Ovary (tissue), 10 donors: ENCODE results near the gene EEF1A2. TPM values are rescaled to one million over a fixed set of nuclear protein-coding genes. Genes with fewer than 3 reads are reported as not detected.

Experiments
- DNase-seq, 5 donors: peaks; one replicate each; pipeline ENCODE4 v3.0.0-alpha.2; 2019 to 2020
- H3K27ac ChIP-seq, 2 donors: fragments of 200-600 bp; one replicate each; pipeline versions ENCODE4 v1.5.1 to v1.8.0; 2019 to 2022
- H3K27me3 ChIP-seq: fragments of 200-600 bp; one replicate; pipeline ENCODE4 v1.8.0; 2022
- H3K36me3 ChIP-seq: fragments of 200-600 bp; sonication (generic); one replicate; pipeline ENCODE4 v1.5.1; 2019
- H3K4me1 ChIP-seq: one replicate; pipeline ENCODE4 v1.8.1; 2013; ENCODE audit warnings: mild to moderate bottlenecking, moderate library complexity; ENCODE audit not compliant: insufficient read depth
- H3K4me3 ChIP-seq: fragments of 200-600 bp; sonication (generic); one replicate; pipeline ENCODE4 v1.5.1; 2017
- H3K9me3 ChIP-seq, 2 donors: fragments of 200-600 bp in 1 of 2; sonication (generic) in 1 of 2; one replicate each; pipeline versions ENCODE4 v1.5.1 to v1.8.1; 2013 to 2019; ENCODE audit warnings: mild to moderate bottlenecking in 1 of 2, moderate library complexity in 1 of 2
- EP300 ChIP-seq: sonication (generic); formaldehyde crosslinking; IDR thresholded peaks from one replicate; pipeline ENCODE4 v1.6.1; 2017; ENCODE audit warnings: antibody characterized with exemption
- POLR2A ChIP-seq: fragments of 450-650 bp; IDR thresholded peaks from one replicate; pipeline ENCODE4 v1.6.1; 2017; ENCODE audit warnings: antibody characterized with exemption, mild to moderate bottlenecking, moderate library complexity
- WGBS, 3 donors: extraction: QIAGEN DNeasy Blood & Tissue Kit in 1 of 3; methylation state at CpG; one replicate each; pipeline versions ENCODE4 v1.1.5 to v1.1.7; 2013 to 2017; 5-methylcytosine and 5-hydroxymethylcytosine counted together
- intact Hi-C, 4 donors: fragments of 100-400 bp; cut with DNase I; formaldehyde crosslinking; loops; one replicate each; pipeline versions ENCODE4 v1.11.0 to v1.15.1; 2022 to 2023
- long read RNA-seq, 3 donors: library from polyadenylated mRNA in 2 of 3; unstranded in 2 of 3; transcript quantifications; one replicate each; pipeline ENCODE4 v2.0.0 and lab custom pipeline, GENCODE V29; 2021 to 2026
- polyA plus RNA-seq, 2 donors: library from polyadenylated mRNA; stranded (reverse); fragments of 200-250 nt in 1 of 2; fragments of 350-450 nt in 1 of 2; fragmentation: Illumina TruSeq in 1 of 2; extraction: RNeasy Lipid Tissue Mini Kit (QIAGEN cat#74804) in 1 of 2; gene quantifications; one replicate each; pipeline ENCODE4 v1.2.3, GENCODE V29; 2013 to 2014
- total RNA-seq, 7 donors: library from RNA; depleted of rRNA in 2 of 7; stranded (reverse); fragments of >200 nt in 2 of 7; fragmentation: NEBNext Ultra II Directional in 3 of 7; extraction: Animal tissue kit (Norgen Biotek cat#: 25700) in 3 of 7; gene quantifications; one replicate each; pipeline versions ENCODE4 v1.1.0 to v1.2.4, GENCODE V29; 2016 to 2023
- TF ChIP-seq, protein P1 (sequence below), 3 donors: fragments of 450-650 bp in 2 of 3; fragments of 200-600 bp in 1 of 3; IDR thresholded peaks; one replicate each; pipeline versions ENCODE4 v1.5.1 to v1.8.0; 2016 to 2022; ENCODE audit warnings: antibody characterized with exemption in 3 of 3, mild to moderate bottlenecking in 1 of 3
- donor health status: DM: no; HTN: no; CAD: no; lungs with moderate emphysema.
- donor health status: DM: no; HTN: no; CAD: no.
- donor health status: Bipolar disorder and iron deficiency.
- donor health status: DM: yes; HTN: yes; CAD: no.
- donor health status: DM: no; HTN: no; CAD: no.
- donor health status: DM: yes; HTN: yes; CAD: no.

The EEF1A2 gene
- total RNA-seq (under 1 TPM; 0.36 to 0.94 (median 0.69) TPM), polyA plus RNA-seq (1 to 10 TPM in 1 of 2 donors, under 1 TPM in 1; 0.25 to 1.3 TPM)
- long read RNA-seq, donor 1, result 0 reads
- long read RNA-seq, donor 2, partial matches to known transcripts, result 942 of 1,015 reads
- long read RNA-seq, donor 2, other reads (novel, unspliced or antisense), result 72 of 1,015 reads
- long read RNA-seq, donor 3, partial matches to known transcripts, result 0 of 1 reads
- long read RNA-seq, donor 3, other reads (novel, unspliced or antisense), result 0 of 1 reads

- 2 to 3% methylated on average over 47 to 58 of the region's 58 CpGs; no CpG with 5 or more reads in 1 of the 3 donors for WGBS, 3 donors
- peak within 1 kb of the TSS; percentile 14 for H3K4me3 ChIP-seq
- TF ChIP-seq, protein P1, sequence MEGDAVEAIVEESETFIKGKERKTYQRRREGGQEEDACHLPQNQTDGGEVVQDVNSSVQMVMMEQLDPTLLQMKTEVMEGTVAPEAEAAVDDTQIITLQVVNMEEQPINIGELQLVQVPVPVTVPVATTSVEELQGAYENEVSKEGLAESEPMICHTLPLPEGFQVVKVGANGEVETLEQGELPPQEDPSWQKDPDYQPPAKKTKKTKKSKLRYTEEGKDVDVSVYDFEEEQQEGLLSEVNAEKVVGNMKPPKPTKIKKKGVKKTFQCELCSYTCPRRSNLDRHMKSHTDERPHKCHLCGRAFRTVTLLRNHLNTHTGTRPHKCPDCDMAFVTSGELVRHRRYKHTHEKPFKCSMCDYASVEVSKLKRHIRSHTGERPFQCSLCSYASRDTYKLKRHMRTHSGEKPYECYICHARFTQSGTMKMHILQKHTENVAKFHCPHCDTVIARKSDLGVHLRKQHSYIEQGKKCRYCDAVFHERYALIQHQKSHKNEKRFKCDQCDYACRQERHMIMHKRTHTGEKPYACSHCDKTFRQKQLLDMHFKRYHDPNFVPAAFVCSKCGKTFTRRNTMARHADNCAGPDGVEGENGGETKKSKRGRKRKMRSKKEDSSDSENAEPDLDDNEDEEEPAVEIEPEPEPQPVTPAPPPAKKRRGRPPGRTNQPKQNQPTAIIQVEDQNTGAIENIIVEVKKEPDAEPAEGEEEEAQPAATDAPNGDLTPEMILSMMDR (IDR thresholded peaks at IDR 0.05), result no peak
- TF ChIP-seq POLR2A, result no peak
- TF ChIP-seq EP300, result no peak
- no peaks in the 10 kb centered on the region for H3K27me3 ChIP-seq
- intact Hi-C loops, result no loop called here
- peaks cover 4% of the 10 kb centered on the region for H3K4me1 ChIP-seq
- peak in 1 of 5 donors; percentile 23 for DNase-seq
- no peaks in the 10 kb centered on the region for H3K36me3 ChIP-seq
- no peak within 1 kb of the TSS for H3K27ac ChIP-seq
- H3K9me3 ChIP-seq, result peaks cover 0 to 2% of the 10 kb centered on the region in 2 donors
These were observed at the start of gene EEF1A2 for GRCh38 chr20:63498960-63499337. TSS of gene EEF1A2 (minus strand) at chr20:63499083. CDS start at chr20:63497763, 1,320 bp downstream.

DNA sequence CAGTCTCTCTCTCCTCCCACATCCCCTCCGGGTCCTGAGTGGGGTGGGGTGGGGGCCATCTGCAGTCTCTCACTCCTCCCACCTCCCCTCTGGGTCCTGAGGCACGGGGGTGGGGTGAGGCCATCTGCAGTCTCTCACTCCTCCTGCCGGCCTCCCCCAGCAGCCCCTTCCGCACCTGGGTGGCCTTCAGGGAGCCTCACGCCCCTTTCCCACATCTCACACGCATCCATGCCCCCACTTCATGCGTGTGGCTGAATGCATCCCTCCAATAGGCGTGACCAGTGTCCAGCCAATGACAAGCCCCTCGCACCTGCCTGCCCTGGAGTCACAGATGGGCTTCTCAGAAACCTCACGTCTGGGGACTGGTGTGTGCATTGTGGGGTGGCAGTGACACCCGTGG is 49.7 kb upstream of the EEF1A2 start:
- TF ChIP-seq, protein P1 (IDR thresholded peaks at IDR 0.05), result no peak
- TF ChIP-seq POLR2A (no peak), EP300 (no peak)
- H3K27me3 ChIP-seq, result no peaks in the 10 kb centered on the region
- no peak for DNase-seq
- no peaks in the 10 kb centered on the region for H3K9me3 ChIP-seq
- H3K4me1 ChIP-seq, result no peaks in the 10 kb centered on the region
- no peaks in the 10 kb centered on the region for H3K36me3 ChIP-seq
- H3K4me3 ChIP-seq, result no peak overlapping the region
- WGBS, 3 donors, result 7 to 21% (median 17%) methylated on average over 9 to 11 of the region's 11 CpGs
- H3K27ac ChIP-seq, result no peak overlapping the region
- intact Hi-C loops, result no loop called here

- Histone ChIP-seq H3K36me3 (no peaks in the 10 kb centered on the region), H3K9me3 (no peaks in the 10 kb centered on the region), H3K27me3 (no peaks in the 10 kb centered on the region), H3K27ac (no peak within 1 kb of the TSS), H3K4me3 (no peak within 1 kb of the TSS), H3K4me1 (no peaks in the 10 kb centered on the region)
- WGBS, 3 donors, result 28 to 42% (median 30%) methylated on average over 30 to 35 of the region's 35 CpGs
- intact Hi-C loops, result no loop called here
- no peak for TF ChIP-seq POLR2A
- TF ChIP-seq, protein P1 (IDR thresholded peaks at IDR 0.05), result no peak
- DNase-seq, result no peak
These were observed 49.0 kb upstream of the EEF1A2 start, which contains the start of gene SRMS for GRCh38 chr20:63547725-63548480. TSS of gene SRMS (minus strand) at chr20:63547749. CDS start at chr20:63547463, 286 bp downstream.

DNA sequence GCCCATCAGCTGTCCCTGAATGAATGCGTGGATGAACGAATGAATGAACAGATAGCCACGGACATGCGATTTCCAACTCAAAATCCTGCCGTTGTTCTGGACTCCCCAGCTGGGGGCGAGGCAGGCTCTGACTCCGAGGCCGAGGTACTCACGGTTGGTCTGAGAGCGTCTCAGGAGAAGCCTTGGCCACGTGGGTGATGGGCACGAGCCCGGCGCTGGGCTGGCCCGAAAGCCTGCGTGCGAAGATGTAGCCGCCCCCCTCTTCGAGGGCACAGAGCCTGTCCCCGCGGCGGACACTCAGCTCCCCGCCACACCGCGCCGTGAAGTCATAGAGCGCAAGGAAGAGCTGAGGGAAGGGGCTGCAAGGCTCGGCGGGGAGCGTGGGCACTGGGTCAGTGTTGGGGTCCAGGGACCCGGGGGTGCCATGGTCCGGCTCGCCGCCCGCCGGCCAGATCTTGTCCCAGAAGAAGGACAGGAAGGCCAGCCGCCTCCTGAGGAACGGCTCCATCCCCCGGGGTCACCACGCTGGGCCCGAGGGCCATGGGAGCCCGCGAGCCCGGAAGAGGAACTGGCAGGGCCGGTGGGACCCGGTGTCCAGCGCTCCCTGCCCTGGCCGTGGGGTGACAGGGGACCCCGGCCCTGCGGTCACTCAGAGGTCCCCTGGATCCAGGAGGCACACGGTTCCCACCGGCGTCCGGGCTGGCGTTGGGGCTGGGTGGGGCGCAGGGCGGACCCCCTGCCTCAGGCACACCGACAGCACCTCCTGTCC is 48.3 kb upstream of the EEF1A2 start:
- 39 to 51% (median 50%) methylated on average over 38 to 58 of the region's 58 CpGs for WGBS, 3 donors
- H3K27ac ChIP-seq, result no peak overlapping the region
- no peak overlapping the region for H3K4me3 ChIP-seq
- no peak for DNase-seq
- no peak for TF ChIP-seq POLR2A
- no peak for TF ChIP-seq EP300
- TF ChIP-seq, protein P1 (IDR thresholded peaks at IDR 0.05), result no peak
- H3K36me3 ChIP-seq, result no peaks in the 10 kb centered on the region
- no peaks in the 10 kb centered on the region for H3K27me3 ChIP-seq
- no peaks in the 10 kb centered on the region for H3K9me3 ChIP-seq
- intact Hi-C loops, result no loop called here
- no peaks in the 10 kb centered on the region for H3K4me1 ChIP-seq
